T-cell (primary cell): ENCODE measurements around the gene TSPAN33. TPM values are rescaled to one million over a fixed set of nuclear protein-coding genes. Genes with fewer than 3 reads are reported as not detected.

Experiments
- ATAC-seq, 4 experiments: fragments of 200-7000 bp in 3 of 4; fragments of 150-1000 bp in 1 of 4; cut with Tn5 transposase; replicated peaks in 1 of 4; 1 replicate in 3 of 4; 2 replicates in 1 of 4; pipeline ENCODE4 v1.10.0; 2021; ENCODE audit warnings: moderate library complexity in 3 of 4, mild to moderate bottlenecking in 2 of 4, moderate number of reproducible peaks in 1 of 4
- CTCF ChIA-PET, 2 donors: fragments of 300-600 bp; sonication (Branson Sonifier 250); formaldehyde crosslinking; loops; one replicate each; lab custom pipeline; 2022; ENCODE audit warnings: antibody characterized with exemption in 2 of 2; lab: Charles Lee
- POLR2A ChIA-PET, 2 donors: fragments of 300-600 bp; sonication (Branson Sonifier 250); formaldehyde crosslinking; loops; one replicate each; lab custom pipeline; 2022; ENCODE audit warnings: antibody characterized with exemption in 2 of 2; lab: Charles Lee
- DNase-seq, 35 experiments: peaks; one replicate each; pipeline versions ENCODE4 v3.0.0 to v3.0.0-alpha.2; 2013 to 2023
- H3K27ac ChIP-seq: one replicate; pipeline ENCODE4 v1.5.1; 2013; ENCODE audit warnings: low read length
- H3K27me3 ChIP-seq, 2 experiments: replicated peaks in 1 of 2; 1 replicate in 1 of 2; 2 replicates in 1 of 2; pipeline versions ENCODE4 v1.6.1 to v1.7.0; 2013; ENCODE audit warnings: low read length in 1 of 2, mixed read lengths in 1 of 2; ENCODE audit not compliant: control insufficient read depth in 2 of 2, insufficient read depth in 2 of 2; ENCODE audit errors: extremely low read depth in 1 of 2
- H3K36me3 ChIP-seq, 2 donors: 1 replicate in 1 of 2; 2 replicates in 1 of 2; pipeline versions ENCODE4 v1.6.1 to v1.7.0; 2013; ENCODE audit warnings: low read length in 1 of 2; ENCODE audit not compliant: control insufficient read depth in 2 of 2, insufficient read depth in 1 of 2; ENCODE audit errors: extremely low read depth in 1 of 2
- H3K4me1 ChIP-seq, 2 experiments: 1 replicate in 1 of 2; 2 replicates in 1 of 2; pipeline versions ENCODE4 v1.6.1 to v1.7.0; 2013; ENCODE audit warnings: low read length in 2 of 2, mixed read lengths in 1 of 2; ENCODE audit not compliant: insufficient read depth in 2 of 2, control insufficient read depth in 1 of 2; ENCODE audit errors: extremely low read depth in 1 of 2
- H3K4me3 ChIP-seq, 2 donors: 1 replicate in 1 of 2; 2 replicates in 1 of 2; pipeline versions ENCODE4 v1.5.1 to v1.7.0; 2013; ENCODE audit warnings: mild to moderate bottlenecking in 2 of 2, low read length in 1 of 2, moderate library complexity in 1 of 2; ENCODE audit not compliant: control insufficient read depth in 1 of 2; ENCODE audit errors: extremely low read depth in 1 of 2
- H3K9me3 ChIP-seq: 2 replicates; pipeline ENCODE4 v1.7.0; 2013
- H3K27ac Mint-ChIP-seq, 2 donors: one replicate each; pipeline ENCODE4 v1.8.0; 2020 to 2021; ENCODE audit warnings: mild to moderate bottlenecking in 2 of 2, mixed read lengths in 2 of 2
- H3K27me3 Mint-ChIP-seq, 2 donors: one replicate each; pipeline ENCODE4 v1.8.0; 2021 to 2022; ENCODE audit warnings: mixed read lengths in 2 of 2
- H3K36me3 Mint-ChIP-seq: one replicate; pipeline ENCODE4 v1.8.0; 2021; ENCODE audit warnings: mixed read lengths
- H3K4me1 Mint-ChIP-seq, 3 donors: one replicate each; pipeline ENCODE4 v1.8.0; 2020 to 2022; ENCODE audit warnings: mixed read lengths in 3 of 3, mild to moderate bottlenecking in 1 of 3
- H3K4me3 Mint-ChIP-seq, 3 donors: one replicate each; pipeline ENCODE4 v1.8.0; 2020 to 2022; ENCODE audit warnings: mild to moderate bottlenecking in 3 of 3, mixed read lengths in 3 of 3, moderate library complexity in 3 of 3
- H3K9me3 Mint-ChIP-seq, 3 donors: one replicate each; pipeline ENCODE4 v1.8.0; 2020 to 2022; ENCODE audit warnings: mixed read lengths in 3 of 3
- WGBS: methylation state at CpG from one replicate; pipeline ENCODE4 v1.1.5; 2013; ENCODE audit warnings: missing lambda C conversion rate; ENCODE audit not compliant: insufficient coverage; 5-methylcytosine and 5-hydroxymethylcytosine counted together
- total RNA-seq, 35 experiments: library from RNA in 6 of 35; stranded (reverse) in 6 of 35; fragments of 120-200 nt in 1 of 35; gene quantifications; one replicate each; pipeline versions ENCODE4 v1.2.1 to v1.2.4 and lab custom pipeline; 2013 to 2026

Gene TSPAN33
- total RNA-seq (1 to 10 TPM; 5.6 to 7.1 (median 5.9) TPM), total RNA-seq (lab: John Stamatoyannopoulos, UW) (0.91 to 19.3 (median 4.8) reads per million in 29 experiments)
- total RNA-seq (2013), result 5.1 TPM

- H3K4me3 Mint-ChIP-seq, result peak within 1 kb of the TSS; percentile 82 to 94 (median 91)
- peaks cover 7 to 21% of the 10 kb centered on the region in 2 experiments for H3K4me1 ChIP-seq
- WGBS, result 1% methylated on average over 32 of the region's 43 CpGs
- ChIA-PET CTCF (interaction anchor here in 1 of 2 donors (0.6 to 1.6 kb wide), 2 partner anchors 20 to 281 kb away, joined by 3 to 8 read pairs; partner anchors contain the start of gene ATP6V1F), POLR2A (interaction anchor here in 1 of 2 donors (0.6 kb wide), 1 partner anchor 277 kb away, joined by 5 read pairs; no protein-coding TSS in a partner anchor)
- H3K27me3 Mint-ChIP-seq, result peaks cover 6 to 30% of the 10 kb centered on the region in 2 donors
- peaks cover 0 to 18% of the 10 kb centered on the region in 2 experiments for H3K27me3 ChIP-seq
- H3K4me1 Mint-ChIP-seq, result peaks cover 18 to 27% (median 19%) of the 10 kb centered on the region in 3 donors
- ATAC-seq, result peak; percentile 86 to 96 (median 93)
- peak in 34 of 35 experiments; percentile 24 to 73 (median 49) for DNase-seq
- no peaks in the 10 kb centered on the region for H3K9me3 Mint-ChIP-seq
- H3K36me3 ChIP-seq, result peaks cover 0 to 4% of the 10 kb centered on the region in 2 donors
- H3K27ac Mint-ChIP-seq, result peak within 1 kb of the TSS in 1 of 2 donors; percentile 57
- no peaks in the 10 kb centered on the region for H3K9me3 ChIP-seq
- H3K4me3 ChIP-seq, result peak within 1 kb of the TSS; percentile 72 to 92
- no peaks in the 10 kb centered on the region for H3K36me3 Mint-ChIP-seq
- no peak within 1 kb of the TSS for H3K27ac ChIP-seq
These were observed at the start of gene TSPAN33 for GRCh38 chr7:129144095-129144833. Gene TSPAN33, plus strand, starts transcription at chr7:129144707. Its CDS starts 274 bp downstream, at chr7:129144981.

GRCh38 chr7:129095258-129095657, 49.2 kb upstream of the TSPAN33 start:
- DNase-seq (peak in 30 of 35 experiments; percentile 2 to 65 (median 27)), ATAC-seq (peak; percentile 82 to 96 (median 92))
- H3K4me1 ChIP-seq, result peaks cover 2 to 13% of the 10 kb centered on the region in 2 experiments
- Mint-ChIP-seq H3K4me1 (peaks cover 15 to 20% (median 20%) of the 10 kb centered on the region in 3 donors), H3K4me3 (peak overlapping the region; percentile 45 to 47 (median 46)), H3K27me3 (peaks cover 0 to 2% of the 10 kb centered on the region in 2 donors), H3K36me3 (no peaks in the 10 kb centered on the region), H3K27ac (peak overlapping the region; percentile 89), H3K9me3 (no peaks in the 10 kb centered on the region)
- H3K9me3 ChIP-seq, result no peaks in the 10 kb centered on the region
- ChIA-PET CTCF (interaction anchor here in 1 of 2 donors (0.6 kb wide), 1 partner anchor 500 kb away, joined by 5 read pairs; no protein-coding TSS in a partner anchor), POLR2A (interaction anchor here in 1 of 2 donors (0.6 kb wide), 1 partner anchor 194 kb away, joined by 3 read pairs; no protein-coding TSS in a partner anchor)
- no peaks in the 10 kb centered on the region for H3K36me3 ChIP-seq
- WGBS, result 14% methylated on average over 4 of the region's 6 CpGs
- H3K27ac ChIP-seq, result no peak overlapping the region
- H3K27me3 ChIP-seq, result no peaks in the 10 kb centered on the region
- no peak overlapping the region for H3K4me3 ChIP-seq

- H3K9me3 ChIP-seq, result no peaks in the 10 kb centered on the region
- H3K27me3 Mint-ChIP-seq, result no peaks in the 10 kb centered on the region
- DNase-seq, result no peak
- no peak overlapping the region for H3K27ac ChIP-seq
- H3K27me3 ChIP-seq, result peaks cover 0 to 5% of the 10 kb centered on the region in 2 experiments
- WGBS, result 75% methylated on average over 7 of the region's 8 CpGs
- H3K9me3 Mint-ChIP-seq, result no peaks in the 10 kb centered on the region
- CTCF ChIA-PET, result interaction anchor here in 1 of 2 donors (0.5 kb wide), 1 partner anchor 1107 kb away, joined by 3 read pairs; the partner anchor contains the start of gene TMEM209
- H3K27ac Mint-ChIP-seq, result no peak overlapping the region
- H3K4me1 Mint-ChIP-seq, result peaks cover 9 to 14% (median 13%) of the 10 kb centered on the region in 3 donors
- H3K36me3 Mint-ChIP-seq, result no peaks in the 10 kb centered on the region
- H3K4me3 Mint-ChIP-seq, result no peak overlapping the region
- ATAC-seq, result no peak
- H3K4me1 ChIP-seq, result peaks cover 2 to 13% of the 10 kb centered on the region in 2 experiments
- no peak overlapping the region for H3K4me3 ChIP-seq
- POLR2A ChIA-PET, result no interaction called here
- H3K36me3 ChIP-seq, result no peaks in the 10 kb centered on the region
These were observed 46.0 kb upstream of the TSPAN33 start for GRCh38 chr7:129098409-129099084.

GRCh38 chr7:129100827-129101166, 43.7 kb upstream of the TSPAN33 start:
- ATAC-seq, result no peak
- Histone ChIP-seq H3K36me3 (no peaks in the 10 kb centered on the region), H3K27me3 (peaks cover 0 to 5% of the 10 kb centered on the region in 2 experiments), H3K27ac (no peak overlapping the region), H3K4me1 (no peaks in the 10 kb centered on the region), H3K9me3 (no peaks in the 10 kb centered on the region), H3K4me3 (no peak overlapping the region)
- no peak overlapping the region for H3K4me3 Mint-ChIP-seq
- ChIA-PET CTCF (interaction anchor here in 1 of 2 donors (0.6 to 0.8 kb wide), 2 partner anchors 9 to 15 kb away, joined by 3 to 5 read pairs; no protein-coding TSS in a partner anchor), POLR2A (no interaction called here)
- H3K27ac Mint-ChIP-seq, result no peak overlapping the region
- H3K27me3 Mint-ChIP-seq, result no peaks in the 10 kb centered on the region
- H3K9me3 Mint-ChIP-seq, result no peaks in the 10 kb centered on the region
- no CpG with 5 or more reads among the region's 2 CpGs for whole genome bisulfite sequencing
- no peak for DNase-seq
- no peaks in the 10 kb centered on the region for H3K36me3 Mint-ChIP-seq
- peaks cover under 1 to 5% (median 4%) of the 10 kb centered on the region in 3 donors for H3K4me1 Mint-ChIP-seq

- Mint-ChIP-seq H3K4me1 (peaks cover 0 to under 1% (median 0%) of the 10 kb centered on the region in 3 donors), H3K27ac (no peak overlapping the region), H3K27me3 (no peaks in the 10 kb centered on the region), H3K9me3 (no peaks in the 10 kb centered on the region), H3K36me3 (no peaks in the 10 kb centered on the region), H3K4me3 (no peak overlapping the region)
- 89% methylated on average over 3 of the region's 6 CpGs for WGBS
- CTCF ChIA-PET, result interaction anchor here in 1 of 2 donors (0.6 kb wide), 1 partner anchor 417 kb away, joined by 5 read pairs; no protein-coding TSS in a partner anchor
- Histone ChIP-seq H3K36me3 (no peaks in the 10 kb centered on the region), H3K4me3 (no peak overlapping the region), H3K27me3 (peaks cover 0 to 5% of the 10 kb centered on the region in 2 experiments), H3K27ac (no peak overlapping the region), H3K4me1 (no peaks in the 10 kb centered on the region), H3K9me3 (no peaks in the 10 kb centered on the region)
- POLR2A ChIA-PET, result no interaction called here
- DNase-seq (no peak), ATAC-seq (no peak)
These were observed 42.8 kb upstream of the TSPAN33 start for GRCh38 chr7:129101746-129102145.
